GM12875 (cell line): Measurements from ENCODE around the gene USP3.
"Not testable (repeated sequence)": the region's sequence is repeated elsewhere in the genome, so short reads cannot be mapped to it uniquely, and the experiment has no call there.

Experiments
- H3K4me3 ChIP-seq: one replicate; pipeline ENCODE4 v1.5.1; 2011; ENCODE audit warnings: low read depth, low read length, control low read depth
- CTCF ChIP-seq: IDR thresholded peaks from 2 replicates; pipeline ENCODE4 v1.5.1; 2011; ENCODE audit warnings: low read depth, mild to moderate bottlenecking, control low read depth, inconsistent platforms, low read length, moderate library complexity, borderline replicate concordance; ENCODE audit not compliant: insufficient read depth

The USP3 gene

GRCh38 chr15:63517202-63517601 is 12.8 kb downstream of the USP3 start:
- TF ChIP-seq CTCF = no peak
- H3K4me3 ChIP-seq = no peak overlapping the region

- no peak for TF ChIP-seq CTCF
- H3K4me3 ChIP-seq = no peak overlapping the region
Measured at GRCh38 chr15:63517628-63518027, 13.2 kb downstream of the USP3 start.

DNA sequence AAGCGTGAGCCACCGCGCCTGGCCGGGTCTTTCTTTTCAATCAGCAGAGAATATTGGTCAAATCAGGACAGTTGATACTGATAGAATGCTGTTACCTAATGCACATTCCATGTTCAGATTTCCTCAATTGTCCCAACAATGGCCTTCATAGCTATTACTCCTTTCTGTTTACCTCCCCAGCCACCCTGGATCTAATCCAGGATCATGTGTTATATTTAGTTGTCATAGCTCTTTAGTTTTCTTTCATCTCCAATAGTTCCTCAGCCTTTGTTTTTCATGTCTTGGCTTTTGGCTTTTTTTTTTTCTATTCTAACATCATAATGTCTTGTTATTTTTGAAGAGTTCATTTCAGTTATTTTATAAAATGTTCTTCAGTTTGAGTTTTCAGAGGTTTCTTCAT is 14.6 kb downstream of the USP3 start:
- TF ChIP-seq CTCF = no peak
- H3K4me3 ChIP-seq = no peak overlapping the region

DNA sequence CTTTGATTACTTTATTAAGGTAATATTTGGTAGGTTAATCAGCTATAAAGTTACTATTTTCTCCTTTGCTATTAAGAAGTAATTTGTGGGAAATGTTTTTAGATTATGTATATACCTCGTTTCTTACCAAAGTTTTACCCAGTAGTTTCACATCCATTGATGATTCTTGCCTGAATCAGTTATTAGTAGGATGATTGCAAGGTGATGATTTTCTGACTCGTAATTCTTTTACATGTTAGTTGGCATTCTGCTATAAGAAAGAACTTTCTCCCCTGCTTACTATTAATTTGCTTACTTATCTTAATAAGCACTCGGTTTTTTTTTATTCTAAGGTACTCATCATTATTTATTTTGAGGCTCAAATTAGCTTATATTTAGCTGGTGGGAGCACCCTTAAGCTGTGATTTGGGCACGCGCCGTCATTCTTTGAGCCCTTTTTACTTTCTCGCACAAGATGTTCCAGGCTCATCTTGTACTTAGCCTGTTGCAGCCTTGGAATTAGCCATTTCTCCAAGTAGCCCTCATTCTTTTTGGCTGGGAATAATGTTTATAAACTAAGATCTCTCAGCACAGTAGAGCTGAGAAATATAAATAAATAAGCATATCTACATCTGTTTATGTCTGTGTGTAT is 15.3 kb downstream of the USP3 start:
- TF ChIP-seq CTCF = no peak
- H3K4me3 ChIP-seq = no peak overlapping the region

DNA sequence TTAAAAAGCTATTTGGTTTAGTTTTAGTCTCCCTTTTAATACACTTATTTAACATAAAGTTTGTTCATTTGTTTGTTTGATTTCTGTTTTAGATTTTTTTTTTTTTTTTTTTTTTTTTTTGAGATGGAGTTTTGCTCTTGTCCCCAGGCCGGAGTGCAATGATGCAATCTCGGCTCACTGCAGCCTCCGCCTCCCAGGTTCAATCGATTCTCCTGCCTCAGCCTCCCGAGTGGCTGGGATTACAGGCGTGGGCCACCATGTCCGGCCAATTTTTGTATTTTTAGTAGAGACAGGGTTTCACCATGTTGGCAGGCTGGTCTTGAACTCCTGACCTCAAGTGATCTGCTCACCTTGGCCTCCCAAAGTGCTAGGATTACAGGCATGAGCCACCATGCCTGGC is 16.1 kb downstream of the USP3 start:
- not testable (repeated sequence) for H3K4me3 ChIP-seq

GRCh38 chr15:63522225-63522578 is 17.8 kb downstream of the USP3 start:
- H3K4me3 ChIP-seq = no peak overlapping the region
- no peak for TF ChIP-seq CTCF

DNA sequence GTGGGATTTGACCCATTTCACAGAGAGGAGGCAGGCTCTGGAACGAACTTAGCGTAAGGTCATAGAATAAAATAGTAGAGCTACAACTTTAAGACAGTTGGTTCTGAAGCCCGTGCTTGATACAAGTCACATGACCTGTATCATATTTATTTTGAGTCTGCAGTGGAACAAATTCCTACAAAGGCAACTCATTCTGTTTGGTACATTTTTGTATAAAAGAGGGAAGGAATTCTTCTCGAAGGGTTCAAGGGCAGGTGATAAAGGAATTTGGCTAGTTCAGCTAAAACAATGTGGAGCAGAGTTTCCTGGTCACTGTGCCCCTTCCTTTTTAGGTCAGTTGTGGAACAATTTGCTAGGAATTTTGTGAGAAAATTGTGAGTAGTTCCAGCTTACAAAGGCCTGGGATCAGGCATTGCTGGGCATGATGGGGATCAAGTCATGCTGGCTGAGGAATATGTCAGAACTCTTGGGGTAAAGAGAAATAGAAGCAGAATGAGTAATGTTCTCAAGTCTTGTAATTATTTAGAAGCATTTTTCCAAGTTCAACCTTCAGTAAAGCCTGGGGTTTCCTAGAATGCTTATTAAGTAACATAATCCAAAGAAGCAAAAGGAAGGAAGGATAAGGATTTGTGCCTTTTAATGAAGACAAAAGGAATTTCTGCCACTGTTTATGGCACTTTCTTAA is 19.1 kb downstream of the USP3 start:
- no peak for TF ChIP-seq CTCF
- no peak overlapping the region for H3K4me3 ChIP-seq
